HFF-Myc (cell line): ENCODE data around the gene KCNJ15.
A peak's percentile ranks its signal among the peaks of the same experiment; 100 is the strongest.

Source experiments
- DNase-seq: peaks from one replicate; pipeline ENCODE4 v3.0.0-alpha.2; 2011; ENCODE audit warnings: low read depth; ENCODE audit errors: extremely low read depth
- H3K4me3 ChIP-seq: replicated peaks from 2 replicates; pipeline ENCODE4 v1.5.1; 2011; ENCODE audit warnings: low read depth, mild to moderate bottlenecking, control low read depth, low read length
- TF ChIP-seq, protein P1 (sequence below): IDR thresholded peaks from 2 replicates; pipeline ENCODE4 v1.5.1; 2012; ENCODE audit warnings: mild to moderate bottlenecking, low read depth, low read length, control low read depth; ENCODE audit errors: missing control alignments

Gene KCNJ15

DNA sequence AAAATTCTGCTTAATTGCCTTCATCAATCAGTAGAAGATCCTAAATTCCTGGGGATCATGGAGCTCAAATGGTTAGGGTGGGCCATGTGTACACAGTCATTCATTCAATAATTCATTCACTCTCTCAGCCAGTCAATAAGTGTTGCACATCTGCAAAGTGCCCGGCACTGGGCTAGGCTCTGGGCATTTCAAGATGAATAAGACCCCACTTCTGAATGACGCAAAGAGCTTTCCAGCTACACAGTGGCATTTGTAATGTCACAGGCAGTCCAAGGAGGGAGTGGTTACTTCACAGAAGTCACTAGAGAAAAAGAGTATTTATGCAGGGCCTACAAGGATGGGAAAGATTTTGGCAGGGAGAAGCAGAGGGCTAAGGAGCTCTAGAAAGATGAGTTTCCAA is 93.2 kb downstream of the KCNJ15 start:
- no peak for DNase-seq
- no peak overlapping the region for H3K4me3 ChIP-seq
- TF ChIP-seq, protein P1, sequence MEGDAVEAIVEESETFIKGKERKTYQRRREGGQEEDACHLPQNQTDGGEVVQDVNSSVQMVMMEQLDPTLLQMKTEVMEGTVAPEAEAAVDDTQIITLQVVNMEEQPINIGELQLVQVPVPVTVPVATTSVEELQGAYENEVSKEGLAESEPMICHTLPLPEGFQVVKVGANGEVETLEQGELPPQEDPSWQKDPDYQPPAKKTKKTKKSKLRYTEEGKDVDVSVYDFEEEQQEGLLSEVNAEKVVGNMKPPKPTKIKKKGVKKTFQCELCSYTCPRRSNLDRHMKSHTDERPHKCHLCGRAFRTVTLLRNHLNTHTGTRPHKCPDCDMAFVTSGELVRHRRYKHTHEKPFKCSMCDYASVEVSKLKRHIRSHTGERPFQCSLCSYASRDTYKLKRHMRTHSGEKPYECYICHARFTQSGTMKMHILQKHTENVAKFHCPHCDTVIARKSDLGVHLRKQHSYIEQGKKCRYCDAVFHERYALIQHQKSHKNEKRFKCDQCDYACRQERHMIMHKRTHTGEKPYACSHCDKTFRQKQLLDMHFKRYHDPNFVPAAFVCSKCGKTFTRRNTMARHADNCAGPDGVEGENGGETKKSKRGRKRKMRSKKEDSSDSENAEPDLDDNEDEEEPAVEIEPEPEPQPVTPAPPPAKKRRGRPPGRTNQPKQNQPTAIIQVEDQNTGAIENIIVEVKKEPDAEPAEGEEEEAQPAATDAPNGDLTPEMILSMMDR: no peak

- DNase-seq: no peak
- TF ChIP-seq, protein P1: no peak
- no peak overlapping the region for H3K4me3 ChIP-seq
These were observed 93.9 kb downstream of the KCNJ15 start for GRCh38 chr21:38350684-38351083.

- H3K4me3 ChIP-seq: no peak overlapping the region
- TF ChIP-seq, protein P1: no peak
- DNase-seq: no peak
These were observed 94.6 kb downstream of the KCNJ15 start for GRCh38 chr21:38351176-38351959.

GRCh38 chr21:38351961-38352521 is 95.2 kb downstream of the KCNJ15 start:
- H3K4me3 ChIP-seq: no peak overlapping the region
- DNase-seq: peak; percentile 66
- TF ChIP-seq, protein P1: no peak

DNA sequence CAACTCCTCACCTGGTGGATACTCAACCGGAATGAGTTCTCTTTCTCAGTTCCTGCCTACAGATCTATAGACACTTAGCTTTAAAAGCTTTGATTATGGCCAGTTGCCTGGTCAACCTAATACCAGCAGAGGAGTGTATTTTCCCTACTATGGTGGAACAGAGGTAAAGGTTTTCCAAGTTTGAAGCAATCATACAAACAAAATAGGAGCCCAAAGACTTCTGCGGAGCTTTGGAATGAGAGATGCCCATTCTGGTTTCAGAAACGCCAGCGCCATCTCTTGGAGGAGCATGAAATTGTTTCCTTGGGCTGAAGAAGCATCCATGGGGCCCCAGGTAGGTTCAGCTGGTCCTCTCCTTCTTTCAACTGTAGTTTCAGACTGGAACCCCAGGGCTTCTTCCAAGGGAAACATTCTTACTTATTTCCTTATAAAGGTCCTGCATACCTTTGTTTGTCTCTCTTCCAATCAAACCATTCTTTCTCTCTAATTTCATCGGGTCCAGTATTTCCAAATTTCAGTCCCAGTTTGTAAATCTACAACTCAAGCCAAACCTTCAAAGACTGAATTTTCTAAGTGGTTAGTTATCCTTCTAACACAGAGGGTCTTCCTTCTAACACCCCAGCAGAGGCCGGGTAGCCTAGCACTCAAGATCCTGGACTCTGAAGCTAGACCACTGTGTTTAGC is 95.9 kb downstream of the KCNJ15 start:
- no peak overlapping the region for H3K4me3 ChIP-seq
- DNase-seq: peak; percentile 64
- TF ChIP-seq, protein P1: peak; percentile 85

DNA sequence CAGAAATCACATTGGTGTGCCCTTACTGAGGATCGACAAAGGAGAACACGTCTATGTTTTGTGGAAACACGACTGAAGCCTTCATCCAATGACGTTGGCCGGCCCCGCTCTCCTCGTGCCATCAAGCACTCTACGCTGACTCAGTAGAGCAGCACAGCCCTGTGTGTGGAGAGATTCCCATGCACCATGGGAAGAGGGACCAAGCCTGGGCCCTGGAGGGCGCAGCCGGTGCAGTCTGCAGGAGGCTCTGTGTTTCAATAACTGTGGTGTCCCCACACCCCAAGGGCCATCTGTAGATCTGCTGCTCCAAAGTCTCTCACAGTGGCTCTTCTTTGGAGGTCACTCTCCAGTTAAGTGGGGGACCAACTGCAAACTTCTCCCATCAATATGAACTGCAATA is 97.4 kb downstream of the KCNJ15 start:
- DNase-seq: no peak
- no peak overlapping the region for H3K4me3 ChIP-seq
- TF ChIP-seq, protein P1: no peak
